Measurements from ENCODE around the gene MYH9.
A peak's percentile ranks its signal among the peaks of the same experiment; 100 is the strongest.
"Not testable (repeated sequence)": the region's sequence is repeated elsewhere in the genome, so short reads cannot be mapped to it uniquely, and the experiment has no call there.

MYH9 gene

DNA sequence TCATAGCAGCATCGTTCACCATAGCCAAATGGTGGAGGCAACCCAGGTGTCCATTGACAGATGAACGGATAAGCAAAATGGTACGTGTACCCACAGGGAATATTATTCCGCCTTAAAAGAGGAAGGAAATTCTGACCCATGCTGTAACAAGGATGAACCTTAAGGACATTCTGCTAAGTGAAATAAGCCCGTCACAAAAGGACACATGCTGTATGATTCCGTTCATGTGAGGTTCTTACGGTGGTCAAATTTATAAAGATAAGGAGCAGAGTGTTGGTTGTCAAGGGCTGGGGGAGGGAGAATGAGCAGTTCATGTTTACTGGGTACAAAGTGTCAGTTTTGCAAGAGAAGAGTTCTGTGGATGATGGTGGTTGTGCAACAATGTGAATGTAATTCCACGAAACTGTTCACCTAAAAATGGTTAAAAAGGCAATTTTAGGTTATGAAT is 108.5 kb downstream of the MYH9 start:
- no peaks in the 10 kb centered on the region for H3K9me3 ChIP-seq
- no peak for DNase-seq
- H3K4me3 ChIP-seq: no peak overlapping the region
- TF ChIP-seq, protein P1, sequence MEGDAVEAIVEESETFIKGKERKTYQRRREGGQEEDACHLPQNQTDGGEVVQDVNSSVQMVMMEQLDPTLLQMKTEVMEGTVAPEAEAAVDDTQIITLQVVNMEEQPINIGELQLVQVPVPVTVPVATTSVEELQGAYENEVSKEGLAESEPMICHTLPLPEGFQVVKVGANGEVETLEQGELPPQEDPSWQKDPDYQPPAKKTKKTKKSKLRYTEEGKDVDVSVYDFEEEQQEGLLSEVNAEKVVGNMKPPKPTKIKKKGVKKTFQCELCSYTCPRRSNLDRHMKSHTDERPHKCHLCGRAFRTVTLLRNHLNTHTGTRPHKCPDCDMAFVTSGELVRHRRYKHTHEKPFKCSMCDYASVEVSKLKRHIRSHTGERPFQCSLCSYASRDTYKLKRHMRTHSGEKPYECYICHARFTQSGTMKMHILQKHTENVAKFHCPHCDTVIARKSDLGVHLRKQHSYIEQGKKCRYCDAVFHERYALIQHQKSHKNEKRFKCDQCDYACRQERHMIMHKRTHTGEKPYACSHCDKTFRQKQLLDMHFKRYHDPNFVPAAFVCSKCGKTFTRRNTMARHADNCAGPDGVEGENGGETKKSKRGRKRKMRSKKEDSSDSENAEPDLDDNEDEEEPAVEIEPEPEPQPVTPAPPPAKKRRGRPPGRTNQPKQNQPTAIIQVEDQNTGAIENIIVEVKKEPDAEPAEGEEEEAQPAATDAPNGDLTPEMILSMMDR (IDR thresholded peaks at IDR 0.05): no peak
- no peak overlapping the region for H3K27ac ChIP-seq
- H3K4me1 ChIP-seq: peaks cover 0 to 11% (median 5%) of the 10 kb centered on the region in 4 donors
- no peaks in the 10 kb centered on the region for H3K27me3 ChIP-seq
- intact Hi-C loops (cut with DNase I; ENCODE audit: low total_unique reads): no loop called here
- H3K36me3 ChIP-seq: peaks cover 38 to 46% (median 40%) of the 10 kb centered on the region in 3 donors

DNA sequence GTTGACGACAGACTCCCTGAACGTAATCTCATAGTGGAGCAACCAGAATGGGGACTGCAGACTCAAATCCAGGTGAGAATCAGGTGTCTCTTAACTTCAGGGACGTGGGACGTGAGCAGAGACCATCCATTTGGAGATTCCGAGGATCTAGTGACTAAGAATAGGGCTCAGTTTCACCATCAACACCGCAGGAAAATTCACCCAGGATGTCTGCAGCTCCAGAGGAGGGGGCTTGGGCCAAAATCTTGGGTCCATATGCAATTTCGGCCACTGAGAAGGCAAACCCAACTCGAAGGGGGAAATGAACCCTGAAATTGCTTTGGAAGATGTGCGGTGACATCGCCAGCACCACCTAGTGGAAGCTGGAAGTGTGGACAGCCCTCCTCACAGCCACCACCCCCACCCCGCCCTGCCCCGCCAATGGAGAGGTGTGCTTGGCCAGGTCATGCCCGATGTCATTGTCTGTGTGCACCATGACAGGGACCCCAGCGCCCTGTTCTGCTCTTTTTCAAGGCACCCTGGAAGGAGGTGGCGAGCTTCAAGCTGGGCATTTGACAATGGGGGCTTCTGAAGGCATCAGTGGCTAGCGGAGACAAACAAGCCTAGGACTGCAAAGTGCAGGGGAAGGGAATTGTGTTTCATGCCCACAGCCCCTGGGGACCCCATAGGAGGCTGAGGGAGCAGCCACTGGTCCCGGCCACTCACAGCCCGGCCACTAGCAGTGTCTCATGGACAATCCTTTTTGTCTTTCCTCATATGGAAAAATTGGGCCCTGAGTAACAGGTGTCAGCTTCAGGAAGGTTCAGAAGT is 110.1 kb downstream of the MYH9 start:
- peak in 1 of 2 donors; percentile 77 for DNase-seq
- H3K36me3 ChIP-seq: peaks cover 22 to 31% (median 25%) of the 10 kb centered on the region in 3 donors
- peaks cover 0 to 11% (median 5%) of the 10 kb centered on the region in 4 donors for H3K4me1 ChIP-seq
- no peaks in the 10 kb centered on the region for H3K9me3 ChIP-seq
- no peaks in the 10 kb centered on the region for H3K27me3 ChIP-seq
- TF ChIP-seq, protein P1 (IDR thresholded peaks at IDR 0.05): peak; percentile 74 to 75
- peak overlapping the region in 1 of 2 donors; percentile 11 for H3K27ac ChIP-seq
- no peak overlapping the region for H3K4me3 ChIP-seq
- intact Hi-C loops (cut with DNase I; ENCODE audit: low total_unique reads): no loop called here

DNA sequence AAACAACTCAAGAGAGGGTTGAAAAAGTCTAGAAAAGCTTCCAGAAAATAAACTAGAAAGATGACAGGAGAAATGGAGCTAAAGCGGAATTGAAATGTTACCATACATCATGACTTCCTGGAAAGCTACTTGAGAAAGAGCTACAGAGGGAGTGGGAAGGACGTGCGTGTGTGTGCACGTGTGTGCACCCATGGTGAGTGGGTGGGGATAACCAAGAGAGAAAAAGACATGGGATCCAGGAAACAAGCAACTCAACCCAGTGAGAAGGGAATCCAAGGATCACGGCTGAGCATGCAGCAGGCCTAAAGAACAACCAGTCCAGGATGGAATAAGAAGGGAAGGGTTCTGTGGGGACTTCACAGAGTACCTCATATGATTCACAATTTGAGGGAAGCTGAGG is 113.2 kb downstream of the MYH9 start:
- Histone ChIP-seq H3K36me3 (no peaks in the 10 kb centered on the region), H3K4me1 (peaks cover 0 to 9% (median 4%) of the 10 kb centered on the region in 4 donors), H3K27ac (no peak overlapping the region), H3K27me3 (no peaks in the 10 kb centered on the region), H3K4me3 (no peak overlapping the region), H3K9me3 (no peaks in the 10 kb centered on the region)
- intact Hi-C loops (cut with DNase I; ENCODE audit: low total_unique reads): no loop called here
- TF ChIP-seq, protein P1 (IDR thresholded peaks at IDR 0.05): no peak
- no peak for DNase-seq

DNA sequence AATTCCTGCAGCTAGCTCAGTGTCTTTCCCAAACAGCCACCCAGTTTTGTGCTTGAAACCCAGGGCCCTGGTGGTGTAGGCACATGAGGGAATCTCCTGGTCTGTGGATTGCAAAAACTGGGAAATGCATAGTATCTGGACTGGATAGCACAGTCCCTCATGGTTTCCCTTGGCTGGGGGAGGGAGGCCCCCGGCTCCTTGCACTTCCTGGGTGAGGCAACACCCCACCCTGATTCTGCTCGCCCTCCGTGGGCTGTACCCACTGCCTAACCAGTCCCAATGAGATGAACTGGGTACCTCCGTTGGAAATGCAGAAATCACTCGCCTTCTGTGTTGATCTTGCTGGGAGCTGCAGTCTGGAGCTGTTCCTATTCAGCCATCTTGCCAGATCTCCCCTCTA is 115.8 kb downstream of the MYH9 start:
- H3K27me3 ChIP-seq; H3K36me3 ChIP-seq; H3K27ac ChIP-seq; DNase-seq; intact Hi-C loops (cut with DNase I; ENCODE audit: low total_unique reads); H3K9me3 ChIP-seq; H3K4me1 ChIP-seq; H3K4me3 ChIP-seq: not testable (repeated sequence)

DNA sequence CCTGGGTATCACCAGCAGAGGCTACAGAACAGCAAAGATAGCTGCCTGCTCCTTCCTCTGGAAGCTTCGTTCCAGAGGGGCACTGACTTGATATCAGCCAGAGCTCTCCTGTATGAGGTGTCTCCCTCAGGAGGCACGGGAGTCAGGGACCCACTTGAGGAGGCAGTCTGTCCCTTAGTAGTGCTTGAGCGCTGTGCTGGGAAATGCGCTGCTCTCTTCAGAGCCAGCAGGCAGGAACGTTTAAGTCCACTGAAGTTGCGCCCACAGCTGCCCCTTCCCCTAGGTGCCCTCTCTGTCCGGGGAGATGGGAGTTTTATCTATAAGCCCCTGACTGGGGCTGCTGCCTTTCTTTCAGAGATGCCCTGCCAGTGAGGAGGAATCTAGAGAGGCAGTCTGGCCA is 116.5 kb downstream of the MYH9 start:
- H3K27ac ChIP-seq; H3K27me3 ChIP-seq; H3K4me1 ChIP-seq; DNase-seq; H3K9me3 ChIP-seq; H3K36me3 ChIP-seq; H3K4me3 ChIP-seq; intact Hi-C loops (cut with DNase I; ENCODE audit: low total_unique reads): not testable (repeated sequence)

DNA sequence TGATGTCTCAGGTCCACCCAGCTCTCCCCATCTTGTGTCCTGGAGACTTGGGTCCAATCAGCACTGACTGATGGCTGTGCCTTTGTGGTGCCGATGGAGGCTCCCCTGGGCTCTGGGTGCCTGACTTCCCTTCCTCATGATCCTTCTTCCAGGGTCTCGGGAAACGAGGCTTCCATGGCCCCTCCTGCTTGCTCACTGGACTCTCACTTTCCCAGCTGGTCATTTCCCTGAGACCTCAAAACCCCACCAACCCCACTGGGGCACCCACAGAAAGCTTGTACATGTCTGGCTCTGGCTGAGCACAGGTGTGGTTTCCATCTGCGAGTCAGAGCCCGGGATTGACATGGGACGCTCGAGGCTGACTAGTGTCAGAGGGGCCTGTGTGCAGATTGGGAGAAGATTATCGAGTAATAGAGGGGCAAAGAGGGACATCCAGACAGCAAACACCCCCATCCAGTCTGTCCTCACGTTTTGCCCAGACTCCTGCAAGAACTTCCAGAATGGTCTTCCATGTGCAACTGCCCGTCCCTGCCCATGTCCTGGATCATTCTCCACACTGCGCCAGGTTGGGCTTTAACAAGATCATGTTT is 119.8 kb downstream of the MYH9 start:
- H3K4me1 ChIP-seq: peaks cover 0 to 3% (median 0%) of the 10 kb centered on the region in 4 donors
- no peak overlapping the region for H3K4me3 ChIP-seq
- no peaks in the 10 kb centered on the region for H3K9me3 ChIP-seq
- TF ChIP-seq, protein P1 (IDR thresholded peaks at IDR 0.05): no peak
- no peaks in the 10 kb centered on the region for H3K27me3 ChIP-seq
- H3K36me3 ChIP-seq: peaks cover 0 to 16% (median 0%) of the 10 kb centered on the region in 3 donors
- H3K27ac ChIP-seq: no peak overlapping the region
- intact Hi-C loops (cut with DNase I; ENCODE audit: low total_unique reads): no loop called here
- DNase-seq: no peak

Data from tibial artery (tissue), 4 donors.